Measurements from ENCODE around the gene HPX.

GRCh38 chr11:6440906-6441358, at the start of gene HPX:
- TF ChIP-seq CTCF (conservative IDR thresholded peaks at IDR 0.05; ENCODE audit: low read length) (no peak), EZH2phosphoT487 (IDR thresholded peaks at IDR 0.05; ENCODE audit: borderline replicate concordance, low read depth, low read length) (no peak)

Measured in OCI-LY7 (cell line).